Osteoblast (primary cell): ENCODE measurements around the gene CAMK1G. TPM values are rescaled to one million over a fixed set of nuclear protein-coding genes. Genes with fewer than 3 reads are reported as not detected.

Experiments
- DNase-seq: peaks from one replicate; pipeline ENCODE4 v3.0.0; 2011; ENCODE audit warnings: low spot score, mixed read lengths; ENCODE audit not compliant: insufficient read length; ENCODE audit errors: missing footprints
- H2AFZ ChIP-seq: 2 replicates; pipeline ENCODE4 v1.6.0; 2011; ENCODE audit warnings: mild to moderate bottlenecking, low read length
- H3K27ac ChIP-seq: 2 replicates; pipeline ENCODE4 v1.5.1; 2011; ENCODE audit warnings: mild to moderate bottlenecking, low read depth, low read length, moderate library complexity
- H3K27me3 ChIP-seq: 2 replicates; pipeline ENCODE4 v1.6.0; 2012; ENCODE audit warnings: mild to moderate bottlenecking, control low read depth, inconsistent platforms, low read length, moderate library complexity; ENCODE audit not compliant: insufficient read depth
- H3K36me3 ChIP-seq: 2 replicates; pipeline ENCODE4 v1.5.1; 2011; ENCODE audit warnings: mild to moderate bottlenecking, low read length, control low read depth, moderate library complexity; ENCODE audit not compliant: insufficient read depth
- H3K4me1 ChIP-seq: 2 replicates; pipeline ENCODE4 v1.5.1; 2011; ENCODE audit warnings: mild to moderate bottlenecking, low read length, control low read depth, moderate library complexity; ENCODE audit not compliant: insufficient read depth
- H3K4me2 ChIP-seq: 2 replicates; pipeline ENCODE4 v1.6.0; 2011; ENCODE audit warnings: mild to moderate bottlenecking, low read length; ENCODE audit not compliant: insufficient read depth
- H3K4me3 ChIP-seq: fragments of 200-600 bp; sonication (generic); 3 replicates; pipeline ENCODE4 v1.5.1; 2012; ENCODE audit warnings: mild to moderate bottlenecking, low read length, inconsistent platforms; ENCODE audit not compliant: insufficient read depth
- H3K79me2 ChIP-seq: 2 replicates; pipeline ENCODE4 v1.6.0; 2012; ENCODE audit warnings: mild to moderate bottlenecking, low read length, control low read depth, inconsistent platforms; ENCODE audit not compliant: insufficient read depth
- H3K9me3 ChIP-seq: 2 replicates; pipeline ENCODE4 v1.5.1; 2011; ENCODE audit warnings: low read depth, low read length, control low read depth
- H4K20me1 ChIP-seq: 2 replicates; pipeline ENCODE4 v1.6.0; 2012; ENCODE audit warnings: mild to moderate bottlenecking, low read length, control low read depth; ENCODE audit not compliant: insufficient read depth
- CTCF ChIP-seq: IDR thresholded peaks from 2 replicates; pipeline ENCODE4 v1.5.1; 2011; ENCODE audit warnings: mild to moderate bottlenecking, low read depth, low read length, moderate library complexity; ENCODE audit errors: extremely low read depth
- total RNA-seq: library from RNA; depleted of rRNA; stranded (reverse); fragments of >200 nt; gene quantifications from 2 replicates; pipeline ENCODE4 v1.2.3, GENCODE V29; 2012

Gene CAMK1G
- total RNA-seq, 1 donor, result 0.72 TPM

GRCh38 chr1:209552406-209553264, 30.9 kb upstream of the CAMK1G start:
- H3K79me2 ChIP-seq, result no peaks in the 10 kb centered on the region
- no peak overlapping the region for H3K4me3 ChIP-seq
- no peak overlapping the region for H3K4me2 ChIP-seq
- no peaks in the 10 kb centered on the region for H3K36me3 ChIP-seq
- no peak for TF ChIP-seq CTCF
- no peak overlapping the region for H3K27ac ChIP-seq
- H3K4me1 ChIP-seq, result no peaks in the 10 kb centered on the region
- H4K20me1 ChIP-seq, result no peaks in the 10 kb centered on the region
- H2AFZ ChIP-seq, result no peak overlapping the region
- H3K27me3 ChIP-seq, result peaks cover 12% of the 10 kb centered on the region
- H3K9me3 ChIP-seq, result no peaks in the 10 kb centered on the region
- DNase-seq, result peak; percentile 18

- Histone ChIP-seq H3K79me2 (no peaks in the 10 kb centered on the region), H3K4me1 (no peaks in the 10 kb centered on the region), H3K9me3 (no peaks in the 10 kb centered on the region), H2AFZ (no peak overlapping the region), H4K20me1 (no peaks in the 10 kb centered on the region), H3K4me3 (no peak overlapping the region), H3K36me3 (no peaks in the 10 kb centered on the region), H3K27me3 (no peaks in the 10 kb centered on the region), H3K27ac (no peak overlapping the region), H3K4me2 (no peak overlapping the region)
- DNase-seq, result no peak
- TF ChIP-seq CTCF, result peak; percentile 15
Observed at GRCh38 chr1:209554761-209555611, 28.5 kb upstream of the CAMK1G start.

GRCh38 chr1:209556162-209556690, 27.3 kb upstream of the CAMK1G start:
- Histone ChIP-seq H3K27ac (no peak overlapping the region), H3K27me3 (no peaks in the 10 kb centered on the region), H2AFZ (no peak overlapping the region), H3K4me3 (no peak overlapping the region), H3K36me3 (no peaks in the 10 kb centered on the region), H3K79me2 (no peaks in the 10 kb centered on the region), H4K20me1 (no peaks in the 10 kb centered on the region), H3K4me1 (no peaks in the 10 kb centered on the region), H3K4me2 (no peak overlapping the region), H3K9me3 (no peaks in the 10 kb centered on the region)
- no peak for TF ChIP-seq CTCF
- DNase-seq, result no peak

- Histone ChIP-seq H3K27me3 (no peaks in the 10 kb centered on the region), H3K4me3 (no peak overlapping the region)
Observed at GRCh38 chr1:209557221-209557620, 26.3 kb upstream of the CAMK1G start.

More at GRCh38 chr1:209557221-209557620, 26.3 kb upstream of the CAMK1G start:
- DNase-seq, result no peak
- TF ChIP-seq CTCF, result no peak
- H3K9me3 ChIP-seq, result no peaks in the 10 kb centered on the region
- H3K4me1 ChIP-seq, result no peaks in the 10 kb centered on the region
- H3K79me2 ChIP-seq, result no peaks in the 10 kb centered on the region
- H4K20me1 ChIP-seq, result no peaks in the 10 kb centered on the region
- no peak overlapping the region for H3K4me2 ChIP-seq
- H2AFZ ChIP-seq, result no peak overlapping the region
- H3K27ac ChIP-seq, result no peak overlapping the region
- no peaks in the 10 kb centered on the region for H3K36me3 ChIP-seq
